8988T (cell line): ENCODE data around the gene IFI27.

Experiments
- DNase-seq: peaks from one replicate; pipeline ENCODE4 v3.0.0; 2011

Gene IFI27

GRCh38 chr14:94161058-94161457 lies 50.5 kb downstream of the IFI27 start:
- DNase-seq: no peak

GRCh38 chr14:94161981-94162380 lies 51.4 kb downstream of the IFI27 start:
- no peak for DNase-seq

GRCh38 chr14:94162466-94162865 lies 51.9 kb downstream of the IFI27 start:
- DNase-seq: no peak

GRCh38 chr14:94163796-94164195 lies 53.3 kb downstream of the IFI27 start:
- DNase-seq: no peak

- no peak for DNase-seq
Observed at GRCh38 chr14:94164685-94165431, 54.3 kb downstream of the IFI27 start.

GRCh38 chr14:94165744-94166143 lies 55.2 kb downstream of the IFI27 start:
- no peak for DNase-seq
